Hepatocyte (in vitro differentiated cells): ENCODE data around the gene FAM124A.

Source experiments
- EZH2 ChIP-seq: fragments of 200-600 bp; sonication (generic); IDR thresholded peaks from 2 replicates; pipeline ENCODE4 v1.6.1; 2016; ENCODE audit warnings: antibody characterized with exemption, mild to moderate bottlenecking, borderline replicate concordance
- TF ChIP-seq, protein P1 (sequence below): fragments of 200-600 bp; sonication (generic); IDR thresholded peaks from 2 replicates; pipeline ENCODE4 v1.5.1; 2016; ENCODE audit warnings: antibody characterized with exemption, mild to moderate bottlenecking; ENCODE audit not compliant: poor library complexity

DNA sequence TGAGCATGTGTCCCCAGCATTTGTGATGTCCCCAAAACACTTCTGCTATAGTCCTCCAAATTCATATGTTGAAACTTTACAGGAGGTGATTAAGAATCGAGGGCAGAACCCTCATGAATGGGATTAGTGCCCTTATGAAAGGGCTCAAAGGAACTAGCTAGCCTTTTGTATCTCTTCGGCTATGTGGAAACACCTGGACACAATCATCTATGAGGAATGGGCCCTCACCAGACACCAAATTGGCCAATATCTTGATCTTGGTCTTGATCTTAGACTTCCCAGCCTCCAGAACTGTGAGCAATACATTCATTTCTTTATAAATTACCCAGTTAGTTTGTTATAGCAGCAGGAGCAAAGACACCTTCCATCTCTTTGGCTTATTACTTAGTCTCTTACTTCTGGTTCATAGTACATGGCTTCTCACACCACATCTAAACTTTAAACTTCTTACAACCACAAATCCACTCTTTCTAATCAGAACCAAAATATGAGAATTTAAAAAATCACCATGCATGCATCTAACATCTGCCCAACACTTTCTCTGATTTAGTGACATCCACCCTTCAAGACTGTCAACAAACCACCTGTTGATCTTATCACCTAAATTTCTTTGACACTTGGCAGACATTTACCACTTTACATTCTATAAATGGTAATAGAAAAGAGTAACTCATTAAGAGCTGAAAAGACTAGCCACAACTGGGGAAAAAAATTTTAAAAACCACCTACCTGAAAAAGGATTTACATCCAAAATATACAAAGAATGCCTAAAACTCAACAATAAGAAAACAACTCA lies 110.6 kb downstream of the FAM124A start:
- TF ChIP-seq, protein P1, sequence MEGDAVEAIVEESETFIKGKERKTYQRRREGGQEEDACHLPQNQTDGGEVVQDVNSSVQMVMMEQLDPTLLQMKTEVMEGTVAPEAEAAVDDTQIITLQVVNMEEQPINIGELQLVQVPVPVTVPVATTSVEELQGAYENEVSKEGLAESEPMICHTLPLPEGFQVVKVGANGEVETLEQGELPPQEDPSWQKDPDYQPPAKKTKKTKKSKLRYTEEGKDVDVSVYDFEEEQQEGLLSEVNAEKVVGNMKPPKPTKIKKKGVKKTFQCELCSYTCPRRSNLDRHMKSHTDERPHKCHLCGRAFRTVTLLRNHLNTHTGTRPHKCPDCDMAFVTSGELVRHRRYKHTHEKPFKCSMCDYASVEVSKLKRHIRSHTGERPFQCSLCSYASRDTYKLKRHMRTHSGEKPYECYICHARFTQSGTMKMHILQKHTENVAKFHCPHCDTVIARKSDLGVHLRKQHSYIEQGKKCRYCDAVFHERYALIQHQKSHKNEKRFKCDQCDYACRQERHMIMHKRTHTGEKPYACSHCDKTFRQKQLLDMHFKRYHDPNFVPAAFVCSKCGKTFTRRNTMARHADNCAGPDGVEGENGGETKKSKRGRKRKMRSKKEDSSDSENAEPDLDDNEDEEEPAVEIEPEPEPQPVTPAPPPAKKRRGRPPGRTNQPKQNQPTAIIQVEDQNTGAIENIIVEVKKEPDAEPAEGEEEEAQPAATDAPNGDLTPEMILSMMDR: no peak
- TF ChIP-seq EZH2: no peak
